H9 (cell line): Measurements from ENCODE around the gene CIPC. TPM values are rescaled to one million over a fixed set of nuclear protein-coding genes. Genes with fewer than 3 reads are reported as not detected.

Source experiments
- DNase-seq: peaks from one replicate; pipeline ENCODE4 v3.0.0-alpha.2; 2017
- H2AFZ ChIP-seq: one replicate; pipeline ENCODE4 v1.6.1; 2013; ENCODE audit warnings: mild to moderate bottlenecking, low read length, control low read depth, moderate library complexity
- H2AK5ac ChIP-seq: 2 replicates; pipeline ENCODE4 v1.6.1; 2013; ENCODE audit warnings: low read length, control low read depth, mixed read lengths; ENCODE audit not compliant: insufficient read length
- H2BK120ac ChIP-seq: one replicate; pipeline ENCODE4 v1.6.1; 2013; ENCODE audit warnings: low read depth, mild to moderate bottlenecking, low read length, control low read depth, inconsistent platforms; ENCODE audit not compliant: poor library complexity, severe bottlenecking
- H2BK12ac ChIP-seq: 2 replicates; pipeline ENCODE4 v1.6.1; 2013; ENCODE audit warnings: low read length, control low read depth, mixed read lengths, low read depth; ENCODE audit not compliant: insufficient read length
- H2BK15ac ChIP-seq: 2 replicates; pipeline ENCODE4 v1.6.1; 2013; ENCODE audit warnings: low read depth, low read length, control low read depth
- H2BK20ac ChIP-seq: one replicate; pipeline ENCODE4 v1.6.1; 2013; ENCODE audit warnings: low read depth, mild to moderate bottlenecking, low read length, control low read depth, inconsistent platforms; ENCODE audit not compliant: poor library complexity, severe bottlenecking
- H2BK5ac ChIP-seq: 2 replicates; pipeline ENCODE4 v1.6.1; 2013; ENCODE audit warnings: low read length, control low read depth, mixed read lengths; ENCODE audit not compliant: insufficient read length
- H3K14ac ChIP-seq: 2 replicates; pipeline ENCODE4 v1.6.1; 2013; ENCODE audit warnings: low read length, control low read depth; ENCODE audit not compliant: insufficient read depth
- H3K18ac ChIP-seq: 2 replicates; pipeline ENCODE4 v1.6.1; 2013; ENCODE audit warnings: low read depth, mild to moderate bottlenecking, mixed read lengths, low read length, control low read depth; ENCODE audit not compliant: insufficient read length
- H3K23ac ChIP-seq: 2 replicates; pipeline ENCODE4 v1.6.1; 2013; ENCODE audit warnings: low read length, control low read depth, mixed read lengths, low read depth; ENCODE audit not compliant: insufficient read length
- H3K23me2 ChIP-seq: 2 replicates; pipeline ENCODE4 v1.6.1; 2013; ENCODE audit warnings: low read depth, mild to moderate bottlenecking, mixed read lengths, low read length, control low read depth; ENCODE audit not compliant: insufficient read length, poor library complexity, severe bottlenecking
- H3K27ac ChIP-seq: 2 replicates; pipeline ENCODE4 v1.5.1; 2013; ENCODE audit warnings: low read length, control low read depth, mixed read lengths, low read depth; ENCODE audit not compliant: insufficient read length
- H3K27me3 ChIP-seq: 2 replicates; pipeline ENCODE4 v1.6.1; 2013; ENCODE audit warnings: low read length, control low read depth, inconsistent platforms; ENCODE audit not compliant: insufficient read depth
- H3K4ac ChIP-seq: 2 replicates; pipeline ENCODE4 v1.6.1; 2013; ENCODE audit warnings: low read depth, mild to moderate bottlenecking, control low read depth, inconsistent platforms, low read length, moderate library complexity
- H3K4me1 ChIP-seq: 2 replicates; pipeline ENCODE4 v1.6.1; 2013; ENCODE audit warnings: low read length, control low read depth, inconsistent platforms; ENCODE audit not compliant: insufficient read depth
- H3K4me2 ChIP-seq: 2 replicates; pipeline ENCODE4 v1.6.1; 2013; ENCODE audit warnings: low read length, control low read depth, mixed read lengths; ENCODE audit not compliant: insufficient read length, insufficient read depth
- H3K56ac ChIP-seq: 2 replicates; pipeline ENCODE4 v1.6.1; 2013; ENCODE audit warnings: low read depth, mild to moderate bottlenecking, mixed read lengths, low read length, control low read depth; ENCODE audit not compliant: insufficient read length
- H3K79me1 ChIP-seq: 2 replicates; pipeline ENCODE4 v1.6.1; 2013; ENCODE audit warnings: low read depth, mild to moderate bottlenecking, moderate library complexity, low read length, control low read depth, inconsistent platforms; ENCODE audit not compliant: insufficient read depth, poor library complexity, severe bottlenecking
- H3K79me2 ChIP-seq: 2 replicates; pipeline ENCODE4 v1.6.1; 2013; ENCODE audit warnings: low read length, control low read depth, inconsistent platforms; ENCODE audit not compliant: insufficient read depth
- H3K9ac ChIP-seq: 2 replicates; pipeline ENCODE4 v1.6.1; 2013; ENCODE audit warnings: low read length, control low read depth, mixed read lengths; ENCODE audit not compliant: insufficient read length; ENCODE audit errors: extremely low read depth
- H3K9me3 ChIP-seq: one replicate; pipeline ENCODE4 v1.6.1; 2013; ENCODE audit warnings: low read depth, low read length, inconsistent platforms; ENCODE audit not compliant: control insufficient read depth
- H3T11ph ChIP-seq: one replicate; pipeline ENCODE4 v1.6.1; 2013; ENCODE audit warnings: mild to moderate bottlenecking, low read length, control low read depth, inconsistent platforms
- H4K20me1 ChIP-seq: one replicate; pipeline ENCODE4 v1.6.1; 2013; ENCODE audit not compliant: control insufficient read depth, insufficient read length, insufficient read depth
- H4K5ac ChIP-seq: 2 replicates; pipeline ENCODE4 v1.6.1; 2013; ENCODE audit warnings: low read depth, mild to moderate bottlenecking, mixed read lengths, low read length, control low read depth; ENCODE audit not compliant: insufficient read length
- H4K8ac ChIP-seq: replicated peaks from 2 replicates; pipeline ENCODE4 v1.6.1; 2013; ENCODE audit warnings: low read length, control low read depth, mixed read lengths, low read depth; ENCODE audit not compliant: insufficient read length
- H4K91ac ChIP-seq: 2 replicates; pipeline ENCODE4 v1.6.1; 2013; ENCODE audit warnings: low read depth, mild to moderate bottlenecking, moderate library complexity, mixed read lengths, low read length, control low read depth; ENCODE audit not compliant: insufficient read length
- H3K27ac Mint-ChIP-seq, 3 experiments: 2 replicates in 2 of 3; 3 replicates in 1 of 3; pipeline ENCODE4 v1.8.0; 2020 to 2021; ENCODE audit warnings: mixed read lengths in 3 of 3, mild to moderate bottlenecking in 1 of 3, moderate library complexity in 1 of 3
- H3K27me3 Mint-ChIP-seq: 2 replicates; pipeline ENCODE4 v1.8.0; 2021; ENCODE audit warnings: low read depth, mild to moderate bottlenecking, moderate library complexity, mixed read lengths
- H3K36me3 Mint-ChIP-seq, 3 experiments: 2 replicates in 2 of 3; 3 replicates in 1 of 3; pipeline ENCODE4 v1.8.0; 2020 to 2021; ENCODE audit warnings: low read depth in 3 of 3, mixed read lengths in 3 of 3; ENCODE audit not compliant: insufficient read depth in 1 of 3
- H3K4me1 Mint-ChIP-seq, 2 experiments: 2 replicates each; pipeline ENCODE4 v1.8.0; 2020; ENCODE audit warnings: mixed read lengths in 2 of 2
- H3K4me3 Mint-ChIP-seq, 2 experiments: 2 replicates in 1 of 2; 3 replicates in 1 of 2; pipeline ENCODE4 v1.8.0; 2020 to 2021; ENCODE audit warnings: mild to moderate bottlenecking in 2 of 2, mixed read lengths in 2 of 2, moderate library complexity in 1 of 2
- H3K9me3 Mint-ChIP-seq, 2 experiments: 2 replicates in 1 of 2; 3 replicates in 1 of 2; pipeline ENCODE4 v1.8.0; 2020; ENCODE audit warnings: mild to moderate bottlenecking in 2 of 2, mixed read lengths in 2 of 2, moderate library complexity in 1 of 2
- WGBS: extraction: QIAGEN DNeasy Blood & Tissue Kit; methylation state at CpG from one replicate; pipeline ENCODE4 v1.1.7; 2013; ENCODE audit warnings: missing lambda C conversion rate, low lambda C conversion rate, mixed read lengths; ENCODE audit not compliant: insufficient read length; ENCODE audit errors: extremely low coverage; 5-methylcytosine and 5-hydroxymethylcytosine counted together
- total RNA-seq: library from RNA; stranded (reverse); gene quantifications from 2 replicates; pipeline ENCODE4 v1.2.1, GENCODE V29; 2021
- TF ChIP-seq, protein P1 (sequence below): fragments of 200-600 bp; sonication (generic); conservative IDR thresholded peaks from 3 replicates; pipeline ENCODE4 v1.8.0; 2021; ENCODE audit warnings: antibody characterized with exemption, mild to moderate bottlenecking

CIPC gene
- total RNA-seq, 1 experiment from 2014 or later = 23.4 TPM

DNA sequence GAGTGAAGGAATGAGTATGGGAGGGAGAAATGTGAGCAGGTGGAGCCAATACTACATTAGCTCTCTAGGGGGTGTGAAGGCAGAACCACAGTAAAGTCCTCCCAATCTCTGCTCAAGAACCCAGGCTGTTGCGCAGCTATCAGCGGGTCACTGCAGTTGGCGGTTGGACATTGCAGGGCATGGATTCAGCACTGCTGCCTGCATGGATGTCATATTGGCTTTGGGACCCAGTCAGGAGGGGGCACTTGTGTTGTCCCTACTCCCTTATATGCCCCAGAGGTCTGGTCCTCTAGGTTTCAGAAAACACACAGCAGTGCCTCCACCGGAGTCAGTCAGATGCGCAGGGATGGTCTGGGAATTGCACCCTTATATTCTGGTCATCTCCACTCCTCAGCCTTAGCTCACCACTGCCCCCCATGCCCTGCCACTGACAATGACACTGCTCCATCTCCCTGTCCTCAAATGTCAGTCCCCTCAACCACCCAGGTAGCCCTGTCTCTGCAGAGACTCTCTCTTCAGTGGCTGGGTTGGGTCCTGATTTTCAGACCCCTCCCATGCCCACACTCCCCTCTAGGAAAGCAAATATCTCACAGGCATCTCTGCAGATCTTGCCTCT, 33.9 kb downstream of the CIPC start:
- no peak overlapping the region; a peak in 1 of 5 replicates for H3K4me3 Mint-ChIP-seq
- H3K4me2 ChIP-seq = no peak overlapping the region
- TF ChIP-seq, protein P1, sequence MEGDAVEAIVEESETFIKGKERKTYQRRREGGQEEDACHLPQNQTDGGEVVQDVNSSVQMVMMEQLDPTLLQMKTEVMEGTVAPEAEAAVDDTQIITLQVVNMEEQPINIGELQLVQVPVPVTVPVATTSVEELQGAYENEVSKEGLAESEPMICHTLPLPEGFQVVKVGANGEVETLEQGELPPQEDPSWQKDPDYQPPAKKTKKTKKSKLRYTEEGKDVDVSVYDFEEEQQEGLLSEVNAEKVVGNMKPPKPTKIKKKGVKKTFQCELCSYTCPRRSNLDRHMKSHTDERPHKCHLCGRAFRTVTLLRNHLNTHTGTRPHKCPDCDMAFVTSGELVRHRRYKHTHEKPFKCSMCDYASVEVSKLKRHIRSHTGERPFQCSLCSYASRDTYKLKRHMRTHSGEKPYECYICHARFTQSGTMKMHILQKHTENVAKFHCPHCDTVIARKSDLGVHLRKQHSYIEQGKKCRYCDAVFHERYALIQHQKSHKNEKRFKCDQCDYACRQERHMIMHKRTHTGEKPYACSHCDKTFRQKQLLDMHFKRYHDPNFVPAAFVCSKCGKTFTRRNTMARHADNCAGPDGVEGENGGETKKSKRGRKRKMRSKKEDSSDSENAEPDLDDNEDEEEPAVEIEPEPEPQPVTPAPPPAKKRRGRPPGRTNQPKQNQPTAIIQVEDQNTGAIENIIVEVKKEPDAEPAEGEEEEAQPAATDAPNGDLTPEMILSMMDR = peak; percentile 37

More for the DNA sequence above, 33.9 kb downstream of the CIPC start:
- WGBS = no CpG with 5 or more reads among the region's 5 CpGs
- H3K27me3 Mint-ChIP-seq = peaks cover 5% of the 10 kb centered on the region; the same call in 1 of the 2 replicates
- H3K27me3 ChIP-seq = no peaks in the 10 kb centered on the region
- no peak overlapping the region for H4K5ac ChIP-seq
- no peak overlapping the region for H3T11ph ChIP-seq
- H3K27ac ChIP-seq = no peak overlapping the region
- no peak overlapping the region for H3K56ac ChIP-seq
- DNase-seq = no peak
- peaks cover 13 to 20% of the 10 kb centered on the region in 2 experiments for H3K4me1 Mint-ChIP-seq
- no peak overlapping the region for H3K23ac ChIP-seq
- peaks cover 3 to 28% (median 12%) of the 10 kb centered on the region in 3 experiments; a peak in 6 of 7 replicates for H3K36me3 Mint-ChIP-seq
- no peak overlapping the region for H4K91ac ChIP-seq
- H2BK12ac ChIP-seq = no peak overlapping the region
- no peak overlapping the region for H3K4ac ChIP-seq
- H2AK5ac ChIP-seq = no peak overlapping the region
- no peak overlapping the region for H3K14ac ChIP-seq
- H2AFZ ChIP-seq = no peak overlapping the region
- H3K18ac ChIP-seq = no peak overlapping the region
- no peak overlapping the region for H3K9ac ChIP-seq
- no peak overlapping the region for H3K27ac Mint-ChIP-seq
- H4K8ac ChIP-seq = no peak overlapping the region
- H2BK15ac ChIP-seq = no peak overlapping the region
- no peaks in the 10 kb centered on the region; the same call in 1 of the 2 replicates for H3K4me1 ChIP-seq
- H3K9me3 ChIP-seq = no peaks in the 10 kb centered on the region
- no peaks in the 10 kb centered on the region for H4K20me1 ChIP-seq
- no peak overlapping the region for H2BK20ac ChIP-seq
- H3K79me1 ChIP-seq = no peaks in the 10 kb centered on the region
- H3K23me2 ChIP-seq = no peaks in the 10 kb centered on the region
- H2BK120ac ChIP-seq = no peak overlapping the region
- H3K9me3 Mint-ChIP-seq = no peaks in the 10 kb centered on the region
- H2BK5ac ChIP-seq = no peak overlapping the region
- no peaks in the 10 kb centered on the region for H3K79me2 ChIP-seq
